Thyroid gland (tissue), 4 donors: ENCODE results near the gene FAM241B. TPM values are rescaled to one million over a fixed set of nuclear protein-coding genes. Genes with fewer than 3 reads are reported as not detected.

Experiments
- DNase-seq, 2 donors: peaks; one replicate each; pipeline ENCODE4 v3.0.0-alpha.2; 2019
- H3K27ac ChIP-seq, 3 donors: fragments of 200-600 bp; sonication (generic); 1 replicate in 2 of 3; 2 replicates in 1 of 3; pipeline ENCODE4 v1.5.1; 2016 to 2019; ENCODE audit warnings: mild to moderate bottlenecking in 1 of 3, moderate library complexity in 1 of 3
- H3K27me3 ChIP-seq: fragments of 200-600 bp; sonication (generic); one replicate; pipeline ENCODE4 v1.5.1; 2019
- H3K36me3 ChIP-seq, 2 donors: fragments of 200-600 bp; sonication (generic); one replicate each; pipeline ENCODE4 v1.5.1; 2016 to 2019
- H3K4me1 ChIP-seq, 2 donors: fragments of 200-600 bp; sonication (generic); one replicate each; pipeline ENCODE4 v1.5.1; 2017 to 2019
- H3K4me3 ChIP-seq, 3 donors: fragments of 200-600 bp; sonication (generic); replicated peaks in 1 of 3; 1 replicate in 2 of 3; 2 replicates in 1 of 3; pipeline ENCODE4 v1.5.1; 2016; ENCODE audit warnings: mild to moderate bottlenecking in 1 of 3
- H3K9me3 ChIP-seq: fragments of 200-600 bp; sonication (generic); one replicate; pipeline ENCODE4 v1.5.1; 2017
- POLR2A ChIP-seq, 2 donors: fragments of 450-650 bp; IDR thresholded peaks; one replicate each; pipeline ENCODE4 v1.6.1; 2017; ENCODE audit warnings: antibody characterized with exemption in 2 of 2, mild to moderate bottlenecking in 2 of 2, moderate library complexity in 1 of 2
- WGBS, 2 donors: methylation state at CpG; one replicate each; pipeline ENCODE4 v1.1.5; 2017; 5-methylcytosine and 5-hydroxymethylcytosine counted together
- intact Hi-C: fragments of 100-400 bp; cut with DNase I; formaldehyde crosslinking; loops from one replicate; pipeline ENCODE4 v1.15.1; 2023
- total RNA-seq, 4 donors: library from RNA; depleted of rRNA; stranded (reverse); fragments of >200 nt; gene quantifications; one replicate each; pipeline ENCODE4 v1.2.3, GENCODE V29; 2016
- TF ChIP-seq, protein P1 (sequence below), 6 experiments: fragments of 200-600 bp in 3 of 6; fragments of 450-650 bp in 3 of 6; sonication (generic) in 3 of 6; IDR thresholded peaks; one replicate each; pipeline ENCODE4 v1.5.1; 2016 to 2019; ENCODE audit warnings: antibody characterized with exemption in 6 of 6, mild to moderate bottlenecking in 2 of 6, inconsistent platforms in 1 of 6, moderate library complexity in 1 of 6

The FAM241B gene
- total RNA-seq, 4 donors from 2014 or later: 2.1 to 7.2 (median 4.6) TPM

DNA sequence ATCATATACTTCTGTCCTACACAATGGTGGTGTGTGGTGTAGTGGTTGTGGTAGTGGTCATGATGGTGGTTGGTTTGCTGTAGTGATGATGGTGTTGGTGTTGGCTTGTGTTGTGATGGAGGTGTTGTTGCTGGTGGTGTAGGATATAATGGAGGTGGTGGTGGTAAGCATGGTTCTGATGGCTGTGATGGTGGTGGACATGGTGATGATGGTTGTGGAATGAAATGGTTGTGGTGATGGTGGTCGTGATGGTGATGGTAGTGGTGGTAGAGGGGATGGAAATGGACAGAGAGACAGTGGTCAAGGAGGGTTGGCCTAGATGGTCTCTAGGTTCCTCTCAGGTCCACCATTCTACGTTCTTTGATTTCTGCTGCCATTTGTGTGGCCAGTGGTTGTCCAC is 44.7 kb downstream of the FAM241B start:
- DNase-seq: no peak
- Histone ChIP-seq H3K36me3 (no peaks in the 10 kb centered on the region), H3K27ac (no peak overlapping the region), H3K27me3 (no peaks in the 10 kb centered on the region), H3K9me3 (no peaks in the 10 kb centered on the region), H3K4me1 (no peaks in the 10 kb centered on the region), H3K4me3 (no peak overlapping the region)
- TF ChIP-seq POLR2A (IDR thresholded peaks at IDR 0.05): no peak
- TF ChIP-seq, protein P1, sequence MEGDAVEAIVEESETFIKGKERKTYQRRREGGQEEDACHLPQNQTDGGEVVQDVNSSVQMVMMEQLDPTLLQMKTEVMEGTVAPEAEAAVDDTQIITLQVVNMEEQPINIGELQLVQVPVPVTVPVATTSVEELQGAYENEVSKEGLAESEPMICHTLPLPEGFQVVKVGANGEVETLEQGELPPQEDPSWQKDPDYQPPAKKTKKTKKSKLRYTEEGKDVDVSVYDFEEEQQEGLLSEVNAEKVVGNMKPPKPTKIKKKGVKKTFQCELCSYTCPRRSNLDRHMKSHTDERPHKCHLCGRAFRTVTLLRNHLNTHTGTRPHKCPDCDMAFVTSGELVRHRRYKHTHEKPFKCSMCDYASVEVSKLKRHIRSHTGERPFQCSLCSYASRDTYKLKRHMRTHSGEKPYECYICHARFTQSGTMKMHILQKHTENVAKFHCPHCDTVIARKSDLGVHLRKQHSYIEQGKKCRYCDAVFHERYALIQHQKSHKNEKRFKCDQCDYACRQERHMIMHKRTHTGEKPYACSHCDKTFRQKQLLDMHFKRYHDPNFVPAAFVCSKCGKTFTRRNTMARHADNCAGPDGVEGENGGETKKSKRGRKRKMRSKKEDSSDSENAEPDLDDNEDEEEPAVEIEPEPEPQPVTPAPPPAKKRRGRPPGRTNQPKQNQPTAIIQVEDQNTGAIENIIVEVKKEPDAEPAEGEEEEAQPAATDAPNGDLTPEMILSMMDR (IDR thresholded peaks at IDR 0.05): no peak
- 75 to 92% methylated on average over 2 of the region's 2 CpGs for WGBS, 2 donors
- intact Hi-C loops: no loop called here

GRCh38 chr10:69676301-69676700 is 46.3 kb downstream of the FAM241B start:
- DNase-seq: no peak
- 91 to 100% methylated on average over 4 of the region's 4 CpGs for WGBS, 2 donors
- Histone ChIP-seq H3K27me3 (no peaks in the 10 kb centered on the region), H3K4me1 (no peaks in the 10 kb centered on the region), H3K36me3 (no peaks in the 10 kb centered on the region), H3K9me3 (no peaks in the 10 kb centered on the region), H3K27ac (no peak overlapping the region), H3K4me3 (no peak overlapping the region)
- TF ChIP-seq, protein P1 (IDR thresholded peaks at IDR 0.05): no peak
- no peak for TF ChIP-seq POLR2A (IDR thresholded peaks at IDR 0.05)
- intact Hi-C loops: no loop called here

GRCh38 chr10:69677985-69678654 is 48.1 kb downstream of the FAM241B start:
- no peak for TF ChIP-seq POLR2A (IDR thresholded peaks at IDR 0.05)
- TF ChIP-seq, protein P1 (IDR thresholded peaks at IDR 0.05): no peak
- H3K36me3 ChIP-seq: no peaks in the 10 kb centered on the region
- no peaks in the 10 kb centered on the region for H3K27me3 ChIP-seq
- H3K9me3 ChIP-seq: no peaks in the 10 kb centered on the region
- H3K4me3 ChIP-seq: no peak overlapping the region
- intact Hi-C loops: no loop called here
- no peak overlapping the region for H3K27ac ChIP-seq
- no peak for DNase-seq
- H3K4me1 ChIP-seq: no peaks in the 10 kb centered on the region
- WGBS, 2 donors: 82 to 83% methylated on average over 20 of the region's 20 CpGs

DNA sequence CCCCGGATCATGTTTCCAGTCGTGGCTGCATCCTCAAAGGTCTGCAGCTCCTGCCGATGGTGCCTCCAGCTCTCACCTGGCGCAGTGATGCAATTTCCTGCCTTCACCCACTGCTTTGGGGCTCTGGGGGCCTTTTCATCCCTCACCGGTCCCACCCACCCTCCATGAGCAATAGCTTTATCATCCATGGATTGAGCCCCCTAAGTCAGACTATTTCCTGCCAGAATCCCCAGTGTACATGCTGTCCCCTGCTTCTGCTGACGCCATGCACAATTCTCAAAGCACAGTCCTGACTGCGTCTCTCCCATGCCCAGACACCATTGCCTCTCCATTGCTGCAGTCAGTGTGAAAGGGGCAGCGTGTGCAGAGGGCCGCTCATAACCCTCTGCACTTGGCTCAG is 49.7 kb downstream of the FAM241B start:
- no peaks in the 10 kb centered on the region for H3K36me3 ChIP-seq
- H3K27ac ChIP-seq: no peak overlapping the region
- H3K4me3 ChIP-seq: no peak overlapping the region
- intact Hi-C loops: no loop called here
- TF ChIP-seq, protein P1 (IDR thresholded peaks at IDR 0.05): no peak
- TF ChIP-seq POLR2A (IDR thresholded peaks at IDR 0.05): no peak
- no peak for DNase-seq
- peaks cover 5 to 10% of the 10 kb centered on the region in 2 donors for H3K4me1 ChIP-seq
- H3K27me3 ChIP-seq: no peaks in the 10 kb centered on the region
- WGBS, 2 donors: 80 to 89% methylated on average over 9 of the region's 9 CpGs
- no peaks in the 10 kb centered on the region for H3K9me3 ChIP-seq

- TF ChIP-seq POLR2A (IDR thresholded peaks at IDR 0.05): no peak
- H3K4me1 ChIP-seq: peaks cover 14 to 17% of the 10 kb centered on the region in 2 donors
- WGBS, 2 donors: 72 to 74% methylated on average over 4 of the region's 4 CpGs
- intact Hi-C loops: no loop called here
- DNase-seq: no peak
- H3K9me3 ChIP-seq: no peaks in the 10 kb centered on the region
- H3K27ac ChIP-seq: no peak overlapping the region
- no peak overlapping the region for H3K4me3 ChIP-seq
- no peaks in the 10 kb centered on the region for H3K36me3 ChIP-seq
- no peaks in the 10 kb centered on the region for H3K27me3 ChIP-seq
Observed at GRCh38 chr10:69680610-69681009, 50.6 kb downstream of the FAM241B start.
